Measurements from ENCODE around the gene HMX3. TPM values are rescaled to one million over a fixed set of nuclear protein-coding genes. Genes with fewer than 3 reads are reported as not detected.

HMX3 gene
- total RNA-seq, 1 experiment from 2014 or later: not detected

DNA sequence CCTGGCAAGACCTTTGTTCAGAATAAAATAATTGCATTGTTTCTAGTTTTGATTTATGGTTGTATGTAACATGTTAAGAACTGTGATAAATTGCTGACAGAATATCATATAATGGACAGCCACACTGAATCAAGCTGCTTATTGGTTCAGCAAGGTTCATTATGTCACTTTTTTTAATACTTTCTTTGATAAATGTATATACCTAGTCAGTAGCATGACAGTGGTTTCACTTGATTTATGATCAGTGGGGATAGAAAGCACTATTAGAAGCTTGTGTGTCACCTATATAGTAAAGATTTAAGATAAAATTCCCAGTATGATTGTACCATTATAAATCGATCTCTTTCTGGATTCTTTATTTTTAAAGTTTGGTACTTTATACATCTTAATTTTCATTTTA is 22.9 kb downstream of the HMX3 start:
- peaks cover 96% of the 10 kb centered on the region for H3K36me3 Mint-ChIP-seq (ENCODE audit: insufficient read depth, unreplicated experiment)
- intact Hi-C loops (cut with micrococcal nuclease; ENCODE audit: unreplicated experiment): no loop called here
- Histone ChIP-seq H3K4me3 (ENCODE audit: low read depth, low read length) (no peak overlapping the region), H3K36me3 (ENCODE audit: control insufficient read depth, insufficient read depth, low read length) (peaks cover 2% of the 10 kb centered on the region), H3K27me3 (replicated peaks; ENCODE audit: control insufficient read depth, insufficient read depth, low read length) (no peaks in the 10 kb centered on the region), H3K9me3 (no peaks in the 10 kb centered on the region), H3K4me1 (peaks cover 19% of the 10 kb centered on the region)
- no peak overlapping the region for H3K27ac Mint-ChIP-seq (ENCODE audit: unreplicated experiment)
- H3K4me1 Mint-ChIP-seq (ENCODE audit: low read depth, unreplicated experiment): peaks cover 17% of the 10 kb centered on the region
- TF ChIP-seq, protein P1, sequence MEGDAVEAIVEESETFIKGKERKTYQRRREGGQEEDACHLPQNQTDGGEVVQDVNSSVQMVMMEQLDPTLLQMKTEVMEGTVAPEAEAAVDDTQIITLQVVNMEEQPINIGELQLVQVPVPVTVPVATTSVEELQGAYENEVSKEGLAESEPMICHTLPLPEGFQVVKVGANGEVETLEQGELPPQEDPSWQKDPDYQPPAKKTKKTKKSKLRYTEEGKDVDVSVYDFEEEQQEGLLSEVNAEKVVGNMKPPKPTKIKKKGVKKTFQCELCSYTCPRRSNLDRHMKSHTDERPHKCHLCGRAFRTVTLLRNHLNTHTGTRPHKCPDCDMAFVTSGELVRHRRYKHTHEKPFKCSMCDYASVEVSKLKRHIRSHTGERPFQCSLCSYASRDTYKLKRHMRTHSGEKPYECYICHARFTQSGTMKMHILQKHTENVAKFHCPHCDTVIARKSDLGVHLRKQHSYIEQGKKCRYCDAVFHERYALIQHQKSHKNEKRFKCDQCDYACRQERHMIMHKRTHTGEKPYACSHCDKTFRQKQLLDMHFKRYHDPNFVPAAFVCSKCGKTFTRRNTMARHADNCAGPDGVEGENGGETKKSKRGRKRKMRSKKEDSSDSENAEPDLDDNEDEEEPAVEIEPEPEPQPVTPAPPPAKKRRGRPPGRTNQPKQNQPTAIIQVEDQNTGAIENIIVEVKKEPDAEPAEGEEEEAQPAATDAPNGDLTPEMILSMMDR (IDR thresholded peaks at IDR 0.05; ENCODE audit: insufficient read depth in 1 of 2, low read depth in 1 of 2, low read length in 1 of 2, severe bottlenecking in 1 of 2, unreplicated experiment in 1 of 2): no peak
- H3K9me3 Mint-ChIP-seq (ENCODE audit: unreplicated experiment): no peaks in the 10 kb centered on the region
- H3K4me3 Mint-ChIP-seq (ENCODE audit: unreplicated experiment): no peak overlapping the region
- ChIA-PET CTCF (no interaction called here), POLR2A (no interaction called here)
- BruUV-seq (replicated peaks): no TSS peak
- DNase-seq: no peak
- H3K27me3 Mint-ChIP-seq (ENCODE audit: insufficient read depth, unreplicated experiment): no peaks in the 10 kb centered on the region

DNA sequence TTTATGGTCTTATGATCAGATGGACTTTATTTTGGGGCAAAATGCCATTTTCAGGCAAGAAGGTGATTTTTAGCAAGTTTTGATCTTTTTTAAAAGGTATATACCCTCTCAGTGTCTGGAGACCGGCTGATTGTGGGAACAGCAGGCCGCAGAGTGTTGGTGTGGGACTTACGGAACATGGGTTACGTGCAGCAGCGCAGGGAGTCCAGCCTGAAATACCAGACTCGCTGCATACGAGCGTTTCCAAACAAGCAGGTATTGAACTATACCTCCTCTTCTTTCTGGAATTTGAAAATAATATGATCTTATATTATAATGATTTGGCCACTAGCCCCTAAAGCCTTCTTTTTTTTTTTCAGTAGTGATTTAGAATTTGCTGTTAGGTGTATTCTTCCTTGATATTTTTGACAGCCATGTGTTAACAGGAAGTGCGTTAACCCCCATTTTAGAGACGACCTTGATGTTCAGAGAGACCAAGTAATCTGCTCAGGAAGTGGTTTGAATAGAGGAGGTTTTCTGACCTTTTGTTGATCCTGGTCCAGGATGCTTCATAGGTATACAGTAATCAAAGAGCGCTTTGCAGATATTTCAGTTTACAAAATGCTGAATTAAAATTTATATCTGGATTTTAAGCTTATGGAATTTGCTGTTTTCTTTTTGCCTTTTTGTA is 24.7 kb downstream of the HMX3 start:
- H3K4me3 Mint-ChIP-seq (ENCODE audit: unreplicated experiment): no peak overlapping the region
- CTCF ChIA-PET: no interaction called here
- no peak overlapping the region for H3K27ac Mint-ChIP-seq (ENCODE audit: unreplicated experiment)
- H3K27me3 ChIP-seq (replicated peaks; ENCODE audit: control insufficient read depth, insufficient read depth, low read length): no peaks in the 10 kb centered on the region
- peaks cover 92% of the 10 kb centered on the region for H3K36me3 Mint-ChIP-seq (ENCODE audit: insufficient read depth, unreplicated experiment)
- H3K4me3 ChIP-seq (ENCODE audit: low read depth, low read length): no peak overlapping the region
- no peak for DNase-seq
- no peaks in the 10 kb centered on the region for H3K27me3 Mint-ChIP-seq (ENCODE audit: insufficient read depth, unreplicated experiment)
- POLR2A ChIA-PET: no interaction called here
- no peaks in the 10 kb centered on the region for H3K9me3 ChIP-seq
- intact Hi-C loops (cut with micrococcal nuclease; ENCODE audit: unreplicated experiment): no loop called here
- peaks cover 3% of the 10 kb centered on the region for H3K36me3 ChIP-seq (ENCODE audit: control insufficient read depth, insufficient read depth, low read length)
- TF ChIP-seq, protein P1 (IDR thresholded peaks at IDR 0.05; ENCODE audit: insufficient read depth in 1 of 2, low read depth in 1 of 2, low read length in 1 of 2, severe bottlenecking in 1 of 2, unreplicated experiment in 1 of 2): no peak
- peaks cover 17% of the 10 kb centered on the region for H3K4me1 Mint-ChIP-seq (ENCODE audit: low read depth, unreplicated experiment)
- BruUV-seq (replicated peaks): no TSS peak
- peaks cover 15% of the 10 kb centered on the region for H3K4me1 ChIP-seq
- H3K9me3 Mint-ChIP-seq (ENCODE audit: unreplicated experiment): no peaks in the 10 kb centered on the region

DNA sequence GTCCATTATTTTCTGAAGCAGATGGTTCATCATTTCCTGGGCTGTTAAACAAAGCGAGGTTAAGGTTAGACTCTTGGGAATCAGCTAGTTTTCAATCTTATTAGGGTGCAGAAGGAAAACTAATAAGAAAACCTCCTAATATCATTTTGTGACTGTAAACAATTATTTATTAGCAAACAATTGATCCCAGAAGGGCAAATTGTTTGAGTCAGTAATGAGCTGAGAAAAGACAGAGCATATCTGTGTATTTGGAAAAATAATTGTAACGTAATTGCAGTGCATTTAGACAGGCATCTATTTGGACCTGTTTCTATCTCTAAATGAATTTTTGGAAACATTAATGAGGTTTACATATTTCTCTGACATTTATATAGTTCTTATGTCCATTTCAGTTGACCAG is 28.5 kb downstream of the HMX3 start:
- ChIA-PET POLR2A (no interaction called here), CTCF (no interaction called here)
- TF ChIP-seq, protein P1 (IDR thresholded peaks at IDR 0.05; ENCODE audit: insufficient read depth in 1 of 2, low read depth in 1 of 2, low read length in 1 of 2, severe bottlenecking in 1 of 2, unreplicated experiment in 1 of 2): no peak
- H3K4me1 ChIP-seq: no peaks in the 10 kb centered on the region
- H3K4me1 Mint-ChIP-seq (ENCODE audit: low read depth, unreplicated experiment): no peaks in the 10 kb centered on the region
- intact Hi-C loops (cut with micrococcal nuclease; ENCODE audit: unreplicated experiment): no loop called here
- no TSS peak for BruUV-seq (replicated peaks)
- H3K36me3 ChIP-seq (ENCODE audit: control insufficient read depth, insufficient read depth, low read length): peaks cover 3% of the 10 kb centered on the region
- no peaks in the 10 kb centered on the region for H3K9me3 ChIP-seq
- no peak for DNase-seq
- no peaks in the 10 kb centered on the region for H3K27me3 Mint-ChIP-seq (ENCODE audit: insufficient read depth, unreplicated experiment)
- H3K4me3 ChIP-seq (ENCODE audit: low read depth, low read length): no peak overlapping the region
- no peaks in the 10 kb centered on the region for H3K9me3 Mint-ChIP-seq (ENCODE audit: unreplicated experiment)
- H3K27ac Mint-ChIP-seq (ENCODE audit: unreplicated experiment): no peak overlapping the region
- H3K27me3 ChIP-seq (replicated peaks; ENCODE audit: control insufficient read depth, insufficient read depth, low read length): no peaks in the 10 kb centered on the region
- peaks cover 90% of the 10 kb centered on the region for H3K36me3 Mint-ChIP-seq (ENCODE audit: insufficient read depth, unreplicated experiment)
- H3K4me3 Mint-ChIP-seq (ENCODE audit: unreplicated experiment): no peak overlapping the region
